Activated CD4-positive, alpha-beta memory T cell treated with anti-CD3 and anti-CD28 coated beads for 36 hours (primary cell): Measurements from ENCODE around the gene NCOR1. TPM values are rescaled to one million over a fixed set of nuclear protein-coding genes. Genes with fewer than 3 reads are reported as not detected.

ENCODE experiments used
- total RNA-seq, 2 experiments: library from RNA; stranded (reverse); gene quantifications; one replicate each; pipeline ENCODE4 v1.2.3, GENCODE V29; 2021

NCOR1 gene
- total RNA-seq, 2 experiments from 2014 or later = 104 to 112 TPM

Other genes starting within 250 kb of the NCOR1 start
- 10 to 100 TPM; 11.2 to 12.0 TPM for gene ZSWIM7, start 215.8 kb downstream of the NCOR1 start, total RNA-seq
- gene TTC19, start 215.7 kb downstream of the NCOR1 start, total RNA-seq = 10 to 100 TPM; 21.0 to 22.6 TPM
- 10 to 100 TPM; 31.6 to 33.7 TPM for gene PIGL, start 1.7 kb upstream of the NCOR1 start, total RNA-seq
- gene CENPV, start 137.9 kb upstream of the NCOR1 start, total RNA-seq = 10 to 100 TPM; 43.0 to 44.2 TPM
- 1,000 to 10,000 TPM; 1,695 to 1,771 TPM for gene UBB, start 165.6 kb upstream of the NCOR1 start, total RNA-seq
- 10 to 100 TPM; 46.0 to 50.6 TPM for gene TRPV2, start 200.0 kb upstream of the NCOR1 start, total RNA-seq